Eye (tissue), 1 donor: ENCODE measurements around the gene TSPY2.
"Not testable (repeated sequence)": the region's sequence is repeated elsewhere in the genome, so short reads cannot be mapped to it uniquely, and the experiment has no call there.

Experiments
- DNase-seq: peaks from one replicate; pipeline ENCODE4 v3.0.0-alpha.2; 2015

The TSPY2 gene, protein sequence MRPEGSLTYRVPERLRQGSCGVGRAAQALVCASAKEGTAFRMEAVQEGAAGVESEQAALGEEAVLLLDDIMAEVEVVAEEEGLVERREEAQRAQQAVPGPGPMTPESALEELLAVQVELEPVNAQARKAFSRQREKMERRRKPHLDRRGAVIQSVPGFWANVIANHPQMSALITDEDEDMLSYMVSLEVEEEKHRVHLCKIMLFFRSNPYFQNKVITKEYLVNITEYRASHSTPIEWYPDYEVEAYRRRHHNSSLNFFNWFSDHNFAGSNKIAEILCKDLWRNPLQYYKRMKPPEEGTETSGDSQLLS

DNA sequence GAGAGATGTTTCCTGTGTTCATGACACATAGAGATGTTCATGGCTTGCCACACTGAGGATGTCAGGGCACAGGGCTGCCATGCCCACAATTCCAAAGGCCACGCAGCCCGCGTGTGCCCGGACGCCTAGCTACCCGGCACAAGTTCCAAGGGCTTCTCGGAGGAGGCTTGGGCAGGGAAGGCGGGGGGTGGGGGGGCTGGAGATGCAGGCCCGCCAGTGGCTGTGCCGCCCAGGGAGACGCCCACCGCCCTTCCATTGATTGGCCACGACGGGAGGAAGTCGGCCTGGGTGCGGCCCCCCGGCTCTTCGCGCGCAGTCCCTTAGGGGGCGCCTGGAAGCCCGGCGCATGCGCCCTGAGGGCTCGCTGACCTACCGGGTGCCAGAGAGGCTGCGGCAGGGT, at the start of gene TSPY2:
TSS of gene TSPY2 (plus strand) at position 301 of the 400 bp plus-strand sequence. CDS start at position 347, 46 bp downstream.
- not testable (repeated sequence) for DNase-seq

DNA sequence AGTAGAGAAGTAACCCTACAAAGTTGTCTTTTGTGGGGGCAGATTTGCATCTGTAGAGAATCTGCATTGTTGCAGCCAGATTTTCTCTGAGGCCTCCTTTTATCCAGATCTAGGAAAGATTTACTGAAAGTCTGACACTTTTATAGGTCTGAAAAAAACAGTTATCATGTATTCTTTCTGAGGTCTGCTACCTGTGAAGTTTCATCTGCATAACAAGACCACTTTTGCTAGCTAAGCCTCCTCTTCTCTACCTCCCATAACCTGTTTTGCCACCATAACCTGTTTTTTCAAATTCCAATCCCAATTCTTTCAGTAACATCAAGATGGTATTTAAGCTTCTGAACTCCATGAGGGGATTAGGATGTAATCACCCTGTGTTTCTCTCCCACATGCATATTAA, 36.5 kb upstream of the TSPY2 start:
- DNase-seq = not testable (repeated sequence)

DNA sequence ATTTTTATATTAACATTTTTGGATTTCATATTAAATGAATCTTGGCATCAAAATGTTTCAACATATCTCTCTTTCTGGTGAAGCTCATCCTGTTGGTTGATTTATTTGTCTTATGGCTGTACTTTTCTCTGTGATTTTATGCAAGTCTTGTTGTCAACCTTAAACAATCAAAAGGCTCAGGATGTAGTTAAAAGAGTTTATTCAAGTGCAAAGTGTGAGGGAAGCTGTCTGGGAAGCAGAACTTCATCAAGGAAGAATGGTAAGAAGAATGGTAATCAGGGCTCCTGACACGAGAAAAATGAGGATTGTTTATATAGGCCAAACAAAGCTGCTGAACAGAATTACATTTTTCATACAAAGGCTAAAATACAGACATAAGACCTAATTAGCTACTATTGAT, 29.0 kb upstream of the TSPY2 start:
- DNase-seq = not testable (repeated sequence)

DNA sequence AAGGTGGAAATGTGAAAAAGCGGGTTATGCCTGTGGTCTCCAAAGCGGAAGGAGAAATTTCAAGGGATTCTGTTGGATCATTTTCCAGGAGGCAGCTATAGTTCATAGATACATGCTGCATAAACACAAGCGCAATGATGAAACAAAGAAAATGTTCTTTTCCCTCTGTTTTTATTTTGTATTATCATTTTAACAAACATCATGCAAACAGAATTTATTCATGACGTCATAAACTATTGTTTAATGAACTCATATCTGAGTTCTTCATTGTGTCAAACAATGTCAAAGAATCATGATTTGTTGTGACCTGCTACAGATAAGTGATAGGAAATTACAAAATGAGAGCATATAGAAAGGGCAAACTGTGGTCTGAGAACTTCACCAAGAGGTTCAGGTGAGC, 23.8 kb downstream of the TSPY2 start:
- DNase-seq = not testable (repeated sequence)
